ENCODE measurements around the gene SPAG16. TPM values are rescaled to one million over a fixed set of nuclear protein-coding genes. Genes with fewer than 3 reads are reported as not detected.
A peak's percentile ranks its signal among the peaks of the same experiment; 100 is the strongest.

The SPAG16 gene
- total RNA-seq, 1 experiment from 2014 or later: 28.2 TPM

GRCh38 chr2:214389334-214389733, 1105.1 kb downstream of the SPAG16 start:
- Histone ChIP-seq H3K36me3 (no peaks in the 10 kb centered on the region), H3K4me3 (no peak overlapping the region), H3K9me3 (replicated peaks) (no peaks in the 10 kb centered on the region), H3K27ac (no peak overlapping the region), H3K4me1 (no peaks in the 10 kb centered on the region), H3K27me3 (no peaks in the 10 kb centered on the region)
- DNase-seq: no peak

DNA sequence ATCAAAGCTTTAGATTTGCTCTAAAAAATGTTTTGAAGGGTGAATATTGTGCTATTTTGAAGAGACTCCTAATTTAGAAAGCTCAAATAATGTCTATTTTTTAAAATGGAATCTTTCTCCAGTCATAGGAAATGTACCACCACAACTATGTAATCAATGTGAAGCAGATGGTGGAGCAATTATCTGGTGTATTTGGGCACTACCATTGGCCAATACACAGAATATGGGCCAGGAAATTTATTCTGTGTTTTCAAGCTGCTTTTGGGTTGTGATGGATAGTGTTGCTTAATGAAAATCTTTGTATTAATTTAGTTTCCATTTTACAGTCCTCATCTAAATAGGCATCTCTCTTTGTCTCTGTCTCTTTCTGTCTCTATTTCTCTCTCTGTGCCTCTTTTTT, 1109.5 kb downstream of the SPAG16 start:
- no peaks in the 10 kb centered on the region for H3K27me3 ChIP-seq
- H3K4me1 ChIP-seq: no peaks in the 10 kb centered on the region
- no peak overlapping the region for H3K4me3 ChIP-seq
- H3K36me3 ChIP-seq: no peaks in the 10 kb centered on the region
- H3K9me3 ChIP-seq (replicated peaks): no peaks in the 10 kb centered on the region
- no peak for DNase-seq
- H3K27ac ChIP-seq: no peak overlapping the region

DNA sequence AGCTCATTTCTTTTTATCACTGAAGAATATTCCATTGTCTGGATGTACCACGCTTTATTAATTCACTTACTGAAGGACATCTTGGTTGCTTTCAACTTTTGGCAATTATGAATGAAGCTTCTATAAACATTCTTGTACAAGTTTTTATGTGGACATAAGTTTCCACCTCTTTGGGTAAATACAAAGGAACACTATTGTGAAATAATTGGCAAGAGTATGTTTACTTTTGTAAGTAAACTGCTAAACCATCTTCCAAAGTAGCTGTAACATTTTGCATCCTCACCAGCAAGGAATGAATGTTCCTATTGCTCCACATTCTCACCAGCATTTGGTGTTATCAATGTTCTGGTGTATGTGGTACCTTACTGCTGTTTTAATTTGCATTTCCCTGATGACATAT, 1110.8 kb downstream of the SPAG16 start:
- H3K27ac ChIP-seq: no peak overlapping the region
- no peak for DNase-seq

DNA sequence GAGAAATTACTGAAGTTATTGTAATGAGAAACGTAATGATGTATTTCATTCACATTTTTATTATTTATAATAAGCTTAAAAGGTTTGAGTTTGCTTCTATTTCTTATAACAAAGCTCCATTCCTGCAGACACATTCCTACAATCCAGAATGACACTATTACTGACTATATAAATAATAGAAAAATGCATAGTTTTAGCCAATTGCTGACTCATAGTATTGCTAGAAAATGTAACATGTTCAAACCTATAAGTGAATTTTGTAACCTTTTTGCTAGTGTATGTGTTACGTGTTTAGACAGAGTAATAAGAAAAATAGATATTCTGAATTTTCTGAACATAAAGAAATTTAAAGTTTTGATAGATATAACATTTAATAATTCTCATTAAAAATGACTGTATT, 1117.3 kb downstream of the SPAG16 start:
- Histone ChIP-seq H3K36me3 (no peaks in the 10 kb centered on the region), H3K9me3 (replicated peaks) (no peaks in the 10 kb centered on the region), H3K4me1 (no peaks in the 10 kb centered on the region), H3K4me3 (no peak overlapping the region), H3K27me3 (no peaks in the 10 kb centered on the region; the same call in 1 of the 2 replicates), H3K27ac (no peak overlapping the region)
- no peak for DNase-seq

More for the DNA sequence above, 1110.8 kb downstream of the SPAG16 start:
- Histone ChIP-seq H3K4me3 (no peak overlapping the region), H3K27me3 (no peaks in the 10 kb centered on the region), H3K9me3 (replicated peaks) (no peaks in the 10 kb centered on the region), H3K36me3 (no peaks in the 10 kb centered on the region), H3K4me1 (no peaks in the 10 kb centered on the region)

DNA sequence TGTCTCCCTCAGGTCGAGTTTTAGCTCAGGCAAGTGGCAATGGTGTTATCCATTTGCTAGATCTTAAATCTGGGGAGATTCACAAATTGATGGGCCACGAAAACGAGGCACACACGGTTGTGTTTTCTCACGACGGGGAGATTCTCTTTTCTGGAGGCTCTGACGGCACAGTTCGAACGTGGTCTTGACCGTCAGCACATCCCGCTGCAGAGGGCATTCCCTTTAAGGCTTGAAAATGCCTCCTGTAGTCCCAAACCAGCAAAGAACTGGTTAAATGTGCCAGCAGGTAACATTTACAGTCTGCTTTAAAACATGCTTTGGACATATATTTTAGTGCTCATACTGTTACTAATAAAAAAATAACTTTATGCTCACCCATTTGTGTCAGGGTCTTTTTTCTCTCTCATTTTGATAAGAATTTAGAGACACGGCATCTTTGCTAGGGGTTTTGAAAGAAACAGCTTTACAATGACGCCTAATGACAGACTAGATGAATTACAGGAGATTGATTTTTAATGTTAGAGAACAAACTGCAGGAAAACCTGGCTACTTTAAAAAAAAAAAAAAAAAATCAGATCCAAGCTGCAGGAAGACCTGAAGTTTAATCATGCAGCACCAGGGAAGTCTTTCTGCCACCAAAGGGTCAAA, 1126.0 kb downstream of the SPAG16 start:
- Histone ChIP-seq H3K27ac (no peak overlapping the region), H3K36me3 (no peaks in the 10 kb centered on the region), H3K4me3 (no peak overlapping the region), H3K9me3 (replicated peaks) (no peaks in the 10 kb centered on the region), H3K4me1 (no peaks in the 10 kb centered on the region), H3K27me3 (no peaks in the 10 kb centered on the region; the same call in 1 of the 2 replicates)
- DNase-seq: no peak

DNA sequence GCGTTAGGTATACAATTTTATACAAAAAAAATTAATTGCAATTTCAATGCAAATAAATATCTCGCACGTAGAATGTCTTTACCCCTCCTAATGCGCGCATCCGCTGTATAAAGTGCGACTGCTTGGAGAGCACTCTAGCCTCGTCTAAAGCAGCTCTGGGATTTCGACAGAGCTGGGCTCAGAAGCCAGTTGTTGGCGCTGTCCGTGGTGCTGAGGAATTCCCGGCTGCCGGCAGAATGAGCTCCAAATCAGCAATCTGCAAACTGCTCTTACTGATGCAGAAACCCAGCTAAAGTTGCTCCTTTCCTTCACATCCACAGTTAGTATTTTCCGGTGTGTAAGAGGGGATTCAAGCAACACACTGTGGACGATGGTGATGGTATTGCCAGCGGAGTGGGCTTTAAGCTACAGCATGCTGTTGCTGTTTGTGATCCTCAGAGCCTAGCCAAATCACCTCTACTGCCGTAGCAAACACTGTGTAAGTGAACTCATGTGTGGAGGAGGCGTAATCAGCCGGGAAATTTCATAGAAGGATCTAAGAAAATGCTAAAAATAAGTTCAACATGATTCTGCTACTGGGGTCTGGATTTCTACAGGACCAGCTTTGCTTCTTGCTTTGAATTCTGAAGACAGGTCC, 1126.8 kb downstream of the SPAG16 start, which contains the start of gene VWC2L:
VWC2L (plus strand) TSS at position 137 of the 637 bp plus-strand sequence. CDS start 3,140 bp downstream, outside the sequence.
- no peak within 1 kb of the TSS for H3K27ac ChIP-seq
- H3K4me1 ChIP-seq: no peaks in the 10 kb centered on the region
- peak; percentile 62 to 79 for DNase-seq
- H3K27me3 ChIP-seq: no peaks in the 10 kb centered on the region; the same call in 1 of the 2 replicates
- H3K36me3 ChIP-seq: no peaks in the 10 kb centered on the region
- no peaks in the 10 kb centered on the region for H3K9me3 ChIP-seq (replicated peaks)
- H3K4me3 ChIP-seq: no peak within 1 kb of the TSS

GRCh38 chr2:214412679-214413078, 1128.4 kb downstream of the SPAG16 start:
- H3K36me3 ChIP-seq: no peaks in the 10 kb centered on the region
- H3K9me3 ChIP-seq (replicated peaks): no peaks in the 10 kb centered on the region
- no peak overlapping the region for H3K27ac ChIP-seq
- no peak overlapping the region for H3K4me3 ChIP-seq
- no peaks in the 10 kb centered on the region for H3K27me3 ChIP-seq
- no peak for DNase-seq
- no peaks in the 10 kb centered on the region for H3K4me1 ChIP-seq

DNA sequence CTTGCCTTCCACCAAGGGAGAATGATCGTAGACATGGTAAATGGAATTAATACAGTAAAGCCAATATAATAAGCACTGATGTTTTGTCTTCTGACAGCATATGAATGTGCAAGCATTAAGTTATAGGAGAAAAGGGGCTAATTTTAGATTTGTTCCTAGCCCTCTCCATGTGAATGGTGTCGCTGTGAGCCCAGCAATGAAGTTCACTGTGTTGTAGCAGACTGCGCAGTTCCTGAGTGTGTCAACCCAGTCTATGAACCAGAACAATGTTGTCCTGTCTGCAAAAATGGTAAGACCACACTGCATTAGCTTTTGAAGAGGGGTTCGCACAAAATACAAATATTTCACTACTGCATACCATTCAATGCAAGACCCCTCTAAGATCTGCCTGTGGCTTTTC, 1152.2 kb downstream of the SPAG16 start:
- Histone ChIP-seq H3K27ac (no peak overlapping the region), H3K27me3 (no peaks in the 10 kb centered on the region), H3K9me3 (replicated peaks) (no peaks in the 10 kb centered on the region), H3K4me1 (no peaks in the 10 kb centered on the region), H3K4me3 (no peak overlapping the region), H3K36me3 (no peaks in the 10 kb centered on the region)
- DNase-seq: no peak

GRCh38 chr2:214450118-214450894, 1166.0 kb downstream of the SPAG16 start:
- H3K27ac ChIP-seq: no peak overlapping the region
- no peaks in the 10 kb centered on the region for H3K4me1 ChIP-seq
- no peaks in the 10 kb centered on the region for H3K36me3 ChIP-seq
- H3K9me3 ChIP-seq (replicated peaks): no peaks in the 10 kb centered on the region
- no peaks in the 10 kb centered on the region for H3K27me3 ChIP-seq
- no peak overlapping the region for H3K4me3 ChIP-seq
- no peak for DNase-seq

DNA sequence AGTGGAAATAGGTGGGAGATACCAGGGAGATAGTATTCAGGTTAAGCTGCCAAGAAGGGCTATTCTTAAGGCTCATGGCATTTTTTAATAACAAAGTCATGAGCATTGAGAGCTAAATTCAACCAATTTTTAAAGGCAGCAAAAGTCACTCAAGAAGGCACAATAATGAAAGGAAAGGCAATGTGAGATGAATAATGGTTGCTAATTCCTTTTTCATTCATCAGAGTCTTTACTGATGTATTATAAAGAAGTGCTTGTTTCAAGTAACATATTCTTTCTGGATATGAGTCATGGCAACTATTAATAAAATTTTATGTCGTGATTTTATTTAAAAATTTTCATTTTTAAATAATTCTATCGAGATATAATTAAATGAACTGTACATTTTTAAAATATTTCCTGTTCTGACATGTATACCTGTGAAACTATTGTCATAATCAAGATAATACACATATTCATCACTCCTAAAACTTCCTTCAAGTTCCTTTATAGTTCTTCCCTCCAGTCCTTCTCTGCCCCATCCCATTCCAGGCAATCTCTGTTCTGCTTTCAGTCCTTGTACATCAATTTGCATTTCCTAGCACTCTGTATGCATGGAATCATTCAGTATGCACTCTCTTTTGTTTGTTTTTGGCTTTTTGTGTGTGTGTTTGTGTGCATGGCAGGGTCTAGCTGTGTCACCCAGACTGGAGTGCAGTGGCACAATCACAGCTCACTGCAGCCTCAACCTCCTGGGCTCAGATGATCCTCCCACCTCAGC, 1167.4 kb downstream of the SPAG16 start:
- Histone ChIP-seq H3K4me3 (no peak overlapping the region), H3K27ac (no peak overlapping the region), H3K4me1 (no peaks in the 10 kb centered on the region), H3K36me3 (no peaks in the 10 kb centered on the region), H3K27me3 (no peaks in the 10 kb centered on the region), H3K9me3 (replicated peaks) (no peaks in the 10 kb centered on the region)
- DNase-seq: no peak

Other genes starting within 250 kb of the SPAG16 start
- gene IKZF2, start 132.9 kb upstream of the SPAG16 start, total RNA-seq (2014; rRNA removed; shearing (Covaris generic)): 1.9 and 2.8 TPM in 2 replicates

Data from SJCRH30 (cell line).